ENCODE data around the gene BMP8B. TPM values are rescaled to one million over a fixed set of nuclear protein-coding genes. Genes with fewer than 3 reads are reported as not detected.

BMP8B gene
- total and polyA plus RNA-seq, 4 donors, result 0.08 to 0.19 (median 0.18) TPM

DNA sequence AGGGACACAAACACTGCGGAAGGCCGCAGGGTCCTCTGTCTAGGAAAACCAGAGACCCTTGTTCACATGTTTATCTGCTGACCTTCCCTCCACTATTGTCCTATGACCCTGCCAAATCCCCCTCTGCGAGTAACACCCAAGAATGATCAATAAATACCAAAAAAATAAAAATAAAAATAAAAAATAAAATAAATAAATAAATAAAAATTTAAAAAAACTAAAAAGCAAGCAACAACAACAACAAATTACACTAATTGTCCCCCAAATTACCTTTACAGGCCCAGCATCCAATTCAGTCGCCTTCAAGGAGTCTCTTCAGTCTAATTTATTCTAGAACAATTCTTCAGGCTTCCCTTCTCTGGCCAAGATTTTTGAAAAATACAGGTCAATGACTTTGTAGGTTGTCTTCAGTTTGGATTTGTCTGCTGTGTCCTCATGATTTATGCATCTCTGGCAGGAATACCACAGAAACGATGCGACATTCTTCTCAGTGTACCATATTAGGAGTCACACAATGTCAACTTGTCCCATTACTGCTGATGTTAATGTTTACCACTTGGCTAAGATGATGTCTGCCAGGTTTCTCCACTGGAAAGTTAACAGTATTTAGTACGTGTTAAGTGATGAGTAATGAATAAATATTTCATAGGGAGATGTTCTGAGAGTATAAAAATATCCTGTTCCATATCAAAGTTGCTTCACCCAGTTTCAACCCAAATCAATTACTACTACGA, 20.3 kb upstream of the BMP8B start:
- TF ChIP-seq YY1 (IDR thresholded peaks at IDR 0.05) (no peak), SP1 (IDR thresholded peaks at IDR 0.05) (no peak), FOXA1 (IDR thresholded peaks at IDR 0.05) (no peak), RXRA (IDR thresholded peaks at IDR 0.05) (no peak), TAF1 (conservative IDR thresholded peaks at IDR 0.05) (no peak), HNF4G (IDR thresholded peaks at IDR 0.05) (no peak), HNF4A (conservative IDR thresholded peaks at IDR 0.05) (no peak)
- TF ChIP-seq, protein P1, sequence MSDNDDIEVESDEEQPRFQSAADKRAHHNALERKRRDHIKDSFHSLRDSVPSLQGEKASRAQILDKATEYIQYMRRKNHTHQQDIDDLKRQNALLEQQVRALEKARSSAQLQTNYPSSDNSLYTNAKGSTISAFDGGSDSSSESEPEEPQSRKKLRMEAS (IDR thresholded peaks at IDR 0.05), result no peak
- TF ChIP-seq, protein P2, sequence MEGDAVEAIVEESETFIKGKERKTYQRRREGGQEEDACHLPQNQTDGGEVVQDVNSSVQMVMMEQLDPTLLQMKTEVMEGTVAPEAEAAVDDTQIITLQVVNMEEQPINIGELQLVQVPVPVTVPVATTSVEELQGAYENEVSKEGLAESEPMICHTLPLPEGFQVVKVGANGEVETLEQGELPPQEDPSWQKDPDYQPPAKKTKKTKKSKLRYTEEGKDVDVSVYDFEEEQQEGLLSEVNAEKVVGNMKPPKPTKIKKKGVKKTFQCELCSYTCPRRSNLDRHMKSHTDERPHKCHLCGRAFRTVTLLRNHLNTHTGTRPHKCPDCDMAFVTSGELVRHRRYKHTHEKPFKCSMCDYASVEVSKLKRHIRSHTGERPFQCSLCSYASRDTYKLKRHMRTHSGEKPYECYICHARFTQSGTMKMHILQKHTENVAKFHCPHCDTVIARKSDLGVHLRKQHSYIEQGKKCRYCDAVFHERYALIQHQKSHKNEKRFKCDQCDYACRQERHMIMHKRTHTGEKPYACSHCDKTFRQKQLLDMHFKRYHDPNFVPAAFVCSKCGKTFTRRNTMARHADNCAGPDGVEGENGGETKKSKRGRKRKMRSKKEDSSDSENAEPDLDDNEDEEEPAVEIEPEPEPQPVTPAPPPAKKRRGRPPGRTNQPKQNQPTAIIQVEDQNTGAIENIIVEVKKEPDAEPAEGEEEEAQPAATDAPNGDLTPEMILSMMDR (IDR thresholded peaks at IDR 0.05; ENCODE audit: low read depth, low read length, missing input control), result no peak
- TF ChIP-seq, protein P3, sequence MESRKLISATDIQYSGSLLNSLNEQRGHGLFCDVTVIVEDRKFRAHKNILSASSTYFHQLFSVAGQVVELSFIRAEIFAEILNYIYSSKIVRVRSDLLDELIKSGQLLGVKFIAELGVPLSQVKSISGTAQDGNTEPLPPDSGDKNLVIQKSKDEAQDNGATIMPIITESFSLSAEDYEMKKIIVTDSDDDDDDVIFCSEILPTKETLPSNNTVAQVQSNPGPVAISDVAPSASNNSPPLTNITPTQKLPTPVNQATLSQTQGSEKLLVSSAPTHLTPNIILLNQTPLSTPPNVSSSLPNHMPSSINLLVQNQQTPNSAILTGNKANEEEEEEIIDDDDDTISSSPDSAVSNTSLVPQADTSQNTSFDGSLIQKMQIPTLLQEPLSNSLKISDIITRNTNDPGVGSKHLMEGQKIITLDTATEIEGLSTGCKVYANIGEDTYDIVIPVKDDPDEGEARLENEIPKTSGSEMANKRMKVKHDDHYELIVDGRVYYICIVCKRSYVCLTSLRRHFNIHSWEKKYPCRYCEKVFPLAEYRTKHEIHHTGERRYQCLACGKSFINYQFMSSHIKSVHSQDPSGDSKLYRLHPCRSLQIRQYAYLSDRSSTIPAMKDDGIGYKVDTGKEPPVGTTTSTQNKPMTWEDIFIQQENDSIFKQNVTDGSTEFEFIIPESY (IDR thresholded peaks at IDR 0.05), result no peak
- TF ChIP-seq, protein P4, sequence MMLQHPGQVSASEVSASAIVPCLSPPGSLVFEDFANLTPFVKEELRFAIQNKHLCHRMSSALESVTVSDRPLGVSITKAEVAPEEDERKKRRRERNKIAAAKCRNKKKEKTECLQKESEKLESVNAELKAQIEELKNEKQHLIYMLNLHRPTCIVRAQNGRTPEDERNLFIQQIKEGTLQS (IDR thresholded peaks at IDR 0.05), result no peak

DNA sequence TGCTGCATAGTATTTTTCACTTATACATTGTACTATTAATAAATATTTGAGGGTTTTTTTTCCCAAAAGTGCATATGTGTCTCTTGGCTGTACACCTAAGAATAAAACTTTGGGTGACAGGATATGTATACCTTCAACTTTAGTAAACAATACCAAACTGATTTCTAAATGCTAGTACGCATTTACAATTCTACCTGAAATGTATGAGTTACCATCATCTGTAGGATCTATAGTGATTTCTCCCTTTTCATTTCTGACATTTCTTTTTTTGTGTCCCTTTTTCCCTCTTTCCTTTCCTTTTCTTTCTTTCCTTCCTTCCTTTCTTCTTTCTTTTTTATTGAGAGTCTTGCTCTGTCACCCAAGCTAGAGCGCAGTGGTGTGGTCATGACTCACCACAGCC, 16.7 kb upstream of the BMP8B start:
- 94% methylated on average over 2 of the region's 2 CpGs for WGBS

More for the DNA sequence above, 20.3 kb upstream of the BMP8B start:
- Histone ChIP-seq H3K9me3 (ENCODE audit: control insufficient read depth in 4 of 4, low read length in 3 of 4) (no peaks in the 10 kb centered on the region), H3K27me3 (ENCODE audit: control insufficient read depth in 4 of 4, insufficient read depth in 4 of 4, low read length in 3 of 4) (no peaks in the 10 kb centered on the region), H3K27ac (ENCODE audit: low read depth in 1 of 2, low read length in 2 of 2) (no peak overlapping the region), H3K9ac (ENCODE audit: low read depth in 1 of 2, low read length in 2 of 2) (no peak overlapping the region), H3K36me3 (ENCODE audit: control insufficient read depth in 4 of 4, insufficient read depth in 3 of 4, low read depth in 1 of 4, low read length in 3 of 4) (no peaks in the 10 kb centered on the region), H3K4me3 (ENCODE audit: low read depth in 1 of 3, low read length in 3 of 3) (no peak overlapping the region), H3K4me1 (ENCODE audit: control insufficient read depth in 4 of 4, insufficient read depth in 4 of 4, low read length in 3 of 4) (no peaks in the 10 kb centered on the region)
- WGBS, result 80% methylated on average over 6 of the region's 8 CpGs
- no peak for DNase-seq (ENCODE audit: low spot score)

More for the DNA sequence above, 16.7 kb upstream of the BMP8B start:
- TF ChIP-seq EGR1 (IDR thresholded peaks at IDR 0.05; ENCODE audit: low read depth in 2 of 2) (no peak), RAD21 (IDR thresholded peaks at IDR 0.05) (no peak), GABPA (IDR thresholded peaks at IDR 0.05 in 1 of 2, conservative IDR thresholded peaks at IDR 0.05 in 1 of 2) (no peak), HNF4A (conservative IDR thresholded peaks at IDR 0.05) (no peak), HNF4G (IDR thresholded peaks at IDR 0.05) (no peak), TAF1 (conservative IDR thresholded peaks at IDR 0.05) (no peak), RXRA (IDR thresholded peaks at IDR 0.05) (no peak), FOXA2 (IDR thresholded peaks at IDR 0.05) (no peak), JUND (IDR thresholded peaks at IDR 0.05) (no peak), FOXA1 (IDR thresholded peaks at IDR 0.05) (no peak), YY1 (IDR thresholded peaks at IDR 0.05) (no peak)
- TF ChIP-seq, protein P1 (IDR thresholded peaks at IDR 0.05), result no peak
- TF ChIP-seq, protein P5, sequence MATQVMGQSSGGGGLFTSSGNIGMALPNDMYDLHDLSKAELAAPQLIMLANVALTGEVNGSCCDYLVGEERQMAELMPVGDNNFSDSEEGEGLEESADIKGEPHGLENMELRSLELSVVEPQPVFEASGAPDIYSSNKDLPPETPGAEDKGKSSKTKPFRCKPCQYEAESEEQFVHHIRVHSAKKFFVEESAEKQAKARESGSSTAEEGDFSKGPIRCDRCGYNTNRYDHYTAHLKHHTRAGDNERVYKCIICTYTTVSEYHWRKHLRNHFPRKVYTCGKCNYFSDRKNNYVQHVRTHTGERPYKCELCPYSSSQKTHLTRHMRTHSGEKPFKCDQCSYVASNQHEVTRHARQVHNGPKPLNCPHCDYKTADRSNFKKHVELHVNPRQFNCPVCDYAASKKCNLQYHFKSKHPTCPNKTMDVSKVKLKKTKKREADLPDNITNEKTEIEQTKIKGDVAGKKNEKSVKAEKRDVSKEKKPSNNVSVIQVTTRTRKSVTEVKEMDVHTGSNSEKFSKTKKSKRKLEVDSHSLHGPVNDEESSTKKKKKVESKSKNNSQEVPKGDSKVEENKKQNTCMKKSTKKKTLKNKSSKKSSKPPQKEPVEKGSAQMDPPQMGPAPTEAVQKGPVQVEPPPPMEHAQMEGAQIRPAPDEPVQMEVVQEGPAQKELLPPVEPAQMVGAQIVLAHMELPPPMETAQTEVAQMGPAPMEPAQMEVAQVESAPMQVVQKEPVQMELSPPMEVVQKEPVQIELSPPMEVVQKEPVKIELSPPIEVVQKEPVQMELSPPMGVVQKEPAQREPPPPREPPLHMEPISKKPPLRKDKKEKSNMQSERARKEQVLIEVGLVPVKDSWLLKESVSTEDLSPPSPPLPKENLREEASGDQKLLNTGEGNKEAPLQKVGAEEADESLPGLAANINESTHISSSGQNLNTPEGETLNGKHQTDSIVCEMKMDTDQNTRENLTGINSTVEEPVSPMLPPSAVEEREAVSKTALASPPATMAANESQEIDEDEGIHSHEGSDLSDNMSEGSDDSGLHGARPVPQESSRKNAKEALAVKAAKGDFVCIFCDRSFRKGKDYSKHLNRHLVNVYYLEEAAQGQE (IDR thresholded peaks at IDR 0.05), result no peak
- TF ChIP-seq, protein P2 (IDR thresholded peaks at IDR 0.05; ENCODE audit: low read depth, low read length, missing input control), result no peak
- TF ChIP-seq, protein P4 (IDR thresholded peaks at IDR 0.05), result no peak
- Histone ChIP-seq H3K27me3 (ENCODE audit: control insufficient read depth in 4 of 4, insufficient read depth in 4 of 4, low read length in 3 of 4) (no peaks in the 10 kb centered on the region), H3K4me1 (ENCODE audit: control insufficient read depth in 4 of 4, insufficient read depth in 4 of 4, low read length in 3 of 4) (no peaks in the 10 kb centered on the region), H3K9me3 (ENCODE audit: control insufficient read depth in 4 of 4, low read length in 3 of 4) (no peaks in the 10 kb centered on the region), H3K4me3 (ENCODE audit: low read depth in 1 of 3, low read length in 3 of 3) (no peak overlapping the region), H3K9ac (ENCODE audit: low read depth in 1 of 2, low read length in 2 of 2) (no peak overlapping the region), H3K36me3 (ENCODE audit: control insufficient read depth in 4 of 4, insufficient read depth in 3 of 4, low read depth in 1 of 4, low read length in 3 of 4) (no peaks in the 10 kb centered on the region), H3K27ac (ENCODE audit: low read depth in 1 of 2, low read length in 2 of 2) (no peak overlapping the region)
- no peak for DNase-seq (ENCODE audit: low spot score)

Data from liver (tissue), 9 donors.